Measurements from ENCODE around the gene F2RL3. TPM values are rescaled to one million over a fixed set of nuclear protein-coding genes. Genes with fewer than 3 reads are reported as not detected.

F2RL3 gene
- total and polyA plus RNA-seq, 9 of the 15 experiments (the other 6 are each of a cell fraction or from before 2014, with no cell fraction given), result 1.4 to 27.6 (median 11.9) TPM

DNA sequence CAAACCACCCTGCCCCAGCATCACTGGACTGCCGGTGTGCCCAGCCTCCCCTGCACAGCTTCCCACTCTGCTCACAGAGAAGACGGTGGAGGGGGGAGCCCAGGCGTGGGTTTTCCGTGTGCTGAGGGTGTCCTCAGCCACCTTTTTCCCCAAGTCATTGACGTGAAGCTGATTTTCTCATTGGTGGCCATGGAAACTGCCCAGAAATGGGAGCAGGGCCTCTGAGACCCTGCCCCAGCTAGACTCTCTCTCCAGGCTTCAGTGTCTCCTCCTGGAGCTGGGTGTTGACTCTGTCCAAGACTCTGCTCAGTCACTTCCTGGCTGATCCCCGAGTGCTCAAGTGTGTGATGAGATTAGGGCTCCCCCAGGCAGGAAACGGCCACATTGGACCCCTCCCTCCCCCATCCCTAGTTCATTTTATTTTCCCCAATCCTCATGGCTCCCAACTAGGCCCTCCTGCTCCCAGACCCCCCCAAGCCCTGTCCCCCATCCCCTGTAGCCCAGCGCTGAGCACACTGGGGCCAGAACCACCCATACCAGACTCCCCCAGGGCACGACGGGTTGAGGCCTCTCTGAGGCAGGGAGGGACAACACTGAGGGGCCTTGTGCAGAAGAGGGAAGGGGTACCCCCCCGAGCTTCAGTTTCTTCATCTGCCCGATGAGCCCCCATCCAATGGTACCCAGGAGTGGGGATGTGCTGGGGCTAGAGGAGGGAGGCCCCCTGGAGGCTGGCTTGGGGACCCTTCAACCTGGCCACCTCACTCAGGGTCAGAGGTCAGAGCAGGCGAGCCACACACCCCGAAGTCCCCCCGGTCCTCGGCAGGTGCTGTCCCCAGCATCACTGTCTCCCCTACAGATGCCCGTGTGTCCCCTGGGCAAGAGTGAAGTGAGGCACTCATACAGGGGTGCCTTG is 1.2 kb upstream of the F2RL3 start (continued):
- TF ChIP-seq MGA (IDR thresholded peaks at IDR 0.05) (peak; percentile 13; the same call in 1 of the 2 replicates), GTF2F1 (IDR thresholded peaks at IDR 0.05; ENCODE audit: low read depth, low read length) (no peak), CBX3 (IDR thresholded peaks at IDR 0.05; ENCODE audit: borderline replicate concordance in 1 of 2, low read length in 2 of 2) (no peak), HNRNPL (IDR thresholded peaks at IDR 0.05; ENCODE audit: low read depth, low read length) (no peak), TFAP4 (CRISPR knock-in tag; IDR thresholded peaks at IDR 0.05; ENCODE audit: borderline replicate concordance) (peak; percentile 6; the same call in 1 of the 2 replicates)
- TF ChIP-seq, protein P1, sequence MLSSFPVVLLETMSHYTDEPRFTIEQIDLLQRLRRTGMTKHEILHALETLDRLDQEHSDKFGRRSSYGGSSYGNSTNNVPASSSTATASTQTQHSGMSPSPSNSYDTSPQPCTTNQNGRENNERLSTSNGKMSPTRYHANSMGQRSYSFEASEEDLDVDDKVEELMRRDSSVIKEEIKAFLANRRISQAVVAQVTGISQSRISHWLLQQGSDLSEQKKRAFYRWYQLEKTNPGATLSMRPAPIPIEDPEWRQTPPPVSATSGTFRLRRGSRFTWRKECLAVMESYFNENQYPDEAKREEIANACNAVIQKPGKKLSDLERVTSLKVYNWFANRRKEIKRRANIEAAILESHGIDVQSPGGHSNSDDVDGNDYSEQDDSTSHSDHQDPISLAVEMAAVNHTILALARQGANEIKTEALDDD (IDR thresholded peaks at IDR 0.05), result no peak
- TF ChIP-seq, protein P2, sequence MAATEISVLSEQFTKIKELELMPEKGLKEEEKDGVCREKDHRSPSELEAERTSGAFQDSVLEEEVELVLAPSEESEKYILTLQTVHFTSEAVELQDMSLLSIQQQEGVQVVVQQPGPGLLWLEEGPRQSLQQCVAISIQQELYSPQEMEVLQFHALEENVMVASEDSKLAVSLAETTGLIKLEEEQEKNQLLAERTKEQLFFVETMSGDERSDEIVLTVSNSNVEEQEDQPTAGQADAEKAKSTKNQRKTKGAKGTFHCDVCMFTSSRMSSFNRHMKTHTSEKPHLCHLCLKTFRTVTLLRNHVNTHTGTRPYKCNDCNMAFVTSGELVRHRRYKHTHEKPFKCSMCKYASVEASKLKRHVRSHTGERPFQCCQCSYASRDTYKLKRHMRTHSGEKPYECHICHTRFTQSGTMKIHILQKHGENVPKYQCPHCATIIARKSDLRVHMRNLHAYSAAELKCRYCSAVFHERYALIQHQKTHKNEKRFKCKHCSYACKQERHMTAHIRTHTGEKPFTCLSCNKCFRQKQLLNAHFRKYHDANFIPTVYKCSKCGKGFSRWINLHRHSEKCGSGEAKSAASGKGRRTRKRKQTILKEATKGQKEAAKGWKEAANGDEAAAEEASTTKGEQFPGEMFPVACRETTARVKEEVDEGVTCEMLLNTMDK (IDR thresholded peaks at IDR 0.05; ENCODE audit: borderline replicate concordance, insufficient read depth, low read depth, low read length, poor library complexity, severe bottlenecking), result peak; percentile 58
